Natural killer cell treated with Interleukin-12 subunit alpha and Interleukin-12 subunit beta and Interleukin-15 and Interleukin-18, amount 100 ng/mL, for 72 hours (primary cell): ENCODE data around the gene CLTA. TPM values are rescaled to one million over a fixed set of nuclear protein-coding genes. Genes with fewer than 3 reads are reported as not detected.
A peak's percentile ranks its signal among the peaks of the same experiment; 100 is the strongest.
"Not testable (repeated sequence)": the region's sequence is repeated elsewhere in the genome, so short reads cannot be mapped to it uniquely, and the experiment has no call there.

Experiments used
- ATAC-seq, 2 donors: fragments of 150-1000 bp; cut with Tn5 transposase in 1 of 2; sonication (Bioruptor Pico), chemical (Tn5 transposase) in 1 of 2; 2 replicates each; pipeline ENCODE4 v1.10.0; 2021
- DNase-seq: peaks from one replicate; pipeline ENCODE4 v3.0.0; 2022; ENCODE audit warnings: low spot score
- H3K27ac Mint-ChIP-seq, 2 donors: 1 replicate in 1 of 2; 2 replicates in 1 of 2; pipeline ENCODE4 v1.8.0; 2022; ENCODE audit warnings: mixed read lengths in 2 of 2, mild to moderate bottlenecking in 1 of 2, moderate library complexity in 1 of 2
- H3K27me3 Mint-ChIP-seq, 2 donors: 1 replicate in 1 of 2; 2 replicates in 1 of 2; pipeline ENCODE4 v1.8.0; 2022; ENCODE audit warnings: mixed read lengths in 2 of 2
- H3K36me3 Mint-ChIP-seq: one replicate; pipeline ENCODE4 v1.8.0; 2022; ENCODE audit warnings: mixed read lengths
- H3K4me1 Mint-ChIP-seq, 2 donors: 1 replicate in 1 of 2; 2 replicates in 1 of 2; pipeline ENCODE4 v1.8.0; 2022; ENCODE audit warnings: low read depth in 2 of 2, mixed read lengths in 2 of 2, mild to moderate bottlenecking in 1 of 2
- H3K4me3 Mint-ChIP-seq: one replicate; pipeline ENCODE4 v1.8.0; 2022; ENCODE audit warnings: mixed read lengths
- H3K9me3 Mint-ChIP-seq: 2 replicates; pipeline ENCODE4 v1.8.0; 2022; ENCODE audit warnings: mixed read lengths
- total RNA-seq, 2 donors: library from RNA; stranded (reverse); gene quantifications; one replicate each; pipeline ENCODE4 v1.2.3, GENCODE V29; 2022

CLTA gene
- total RNA-seq, 2 donors from 2014 or later = 133 to 178 TPM

DNA sequence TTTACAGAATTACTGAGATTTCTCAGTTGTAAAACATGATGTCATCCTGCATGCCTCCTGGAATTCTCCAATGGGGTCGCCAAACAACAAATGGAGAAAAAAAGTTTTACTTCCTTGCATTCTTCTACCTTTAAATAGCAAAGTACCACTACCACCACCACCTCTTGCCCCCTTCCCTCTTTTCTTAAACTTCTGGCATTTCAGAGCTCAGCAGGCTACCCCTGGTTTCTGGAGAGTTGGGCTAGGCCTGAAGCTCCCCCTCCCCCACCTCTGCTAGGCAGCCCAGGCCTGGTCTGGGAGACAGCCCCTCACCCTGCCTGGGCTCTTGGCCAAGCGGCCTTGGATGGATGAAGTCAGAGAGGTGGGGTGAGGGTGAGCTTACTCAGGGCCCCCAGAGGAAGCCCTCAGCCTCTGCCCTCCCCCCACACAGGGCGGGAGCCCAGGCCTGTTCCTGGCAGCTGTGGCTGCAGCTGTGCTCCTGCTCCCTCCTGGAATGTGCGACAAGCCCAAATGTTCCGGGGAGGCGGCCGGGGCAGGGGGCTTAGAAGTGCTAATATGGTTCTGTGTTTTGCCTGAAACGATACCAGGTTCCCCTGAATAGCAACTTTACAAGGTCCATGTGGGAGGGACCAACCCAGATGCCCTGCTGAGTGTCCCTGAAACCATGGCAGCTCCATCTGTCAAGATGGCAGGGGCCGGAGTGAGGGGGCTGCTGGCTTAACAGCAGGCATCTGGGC, 27.5 kb upstream of the CLTA start:
- peaks cover 13 to 15% of the 10 kb centered on the region in 2 donors for H3K4me1 Mint-ChIP-seq
- DNase-seq = no peak

GRCh38 chr9:36163786-36164170, 26.9 kb upstream of the CLTA start:
- H3K9me3 Mint-ChIP-seq = no peaks in the 10 kb centered on the region
- DNase-seq (no peak), ATAC-seq (no peak)
- H3K4me1 Mint-ChIP-seq = peaks cover 12 to 13% of the 10 kb centered on the region in 2 donors
- no peak overlapping the region for H3K4me3 Mint-ChIP-seq
- no peaks in the 10 kb centered on the region for H3K27me3 Mint-ChIP-seq
- no peaks in the 10 kb centered on the region for H3K36me3 Mint-ChIP-seq
- no peak overlapping the region for H3K27ac Mint-ChIP-seq

More for the DNA sequence above, 27.5 kb upstream of the CLTA start:
- Mint-ChIP-seq H3K4me3 (no peak overlapping the region), H3K9me3 (no peaks in the 10 kb centered on the region), H3K27me3 (no peaks in the 10 kb centered on the region), H3K36me3 (no peaks in the 10 kb centered on the region), H3K27ac (no peak overlapping the region)
- ATAC-seq = no peak

- no peaks in the 10 kb centered on the region for H3K27me3 Mint-ChIP-seq
- no peak for ATAC-seq
- no peak for DNase-seq
- no peaks in the 10 kb centered on the region for H3K36me3 Mint-ChIP-seq
- H3K27ac Mint-ChIP-seq = no peak overlapping the region
- H3K4me1 Mint-ChIP-seq = peaks cover 7 to 10% of the 10 kb centered on the region in 2 donors
- no peaks in the 10 kb centered on the region for H3K9me3 Mint-ChIP-seq
- H3K4me3 Mint-ChIP-seq = no peak overlapping the region
Observed at GRCh38 chr9:36164372-36164771, 26.3 kb upstream of the CLTA start.

DNA sequence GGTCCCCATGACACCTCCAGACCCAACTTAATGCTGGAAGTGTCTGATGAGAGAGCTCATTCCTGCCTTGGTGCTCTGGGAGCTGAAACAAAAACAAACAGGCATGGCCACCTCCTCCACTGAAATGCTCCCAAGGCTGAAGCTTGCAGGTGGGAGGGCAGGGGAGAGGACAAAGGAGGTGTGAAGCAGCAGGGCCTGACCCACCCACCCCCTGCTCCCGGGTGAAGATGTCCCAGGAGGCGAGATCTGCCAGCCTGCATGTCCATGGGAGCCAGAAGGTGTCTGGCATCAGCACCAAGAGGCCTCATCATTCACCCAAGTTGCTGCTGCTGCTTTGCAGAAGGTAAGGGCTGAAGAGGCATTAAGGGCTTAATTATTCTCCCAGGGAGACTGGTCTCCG, 25.7 kb upstream of the CLTA start:
- H3K4me1 Mint-ChIP-seq = peaks cover 6 to 9% of the 10 kb centered on the region in 2 donors
- H3K27ac Mint-ChIP-seq = no peak overlapping the region

DNA sequence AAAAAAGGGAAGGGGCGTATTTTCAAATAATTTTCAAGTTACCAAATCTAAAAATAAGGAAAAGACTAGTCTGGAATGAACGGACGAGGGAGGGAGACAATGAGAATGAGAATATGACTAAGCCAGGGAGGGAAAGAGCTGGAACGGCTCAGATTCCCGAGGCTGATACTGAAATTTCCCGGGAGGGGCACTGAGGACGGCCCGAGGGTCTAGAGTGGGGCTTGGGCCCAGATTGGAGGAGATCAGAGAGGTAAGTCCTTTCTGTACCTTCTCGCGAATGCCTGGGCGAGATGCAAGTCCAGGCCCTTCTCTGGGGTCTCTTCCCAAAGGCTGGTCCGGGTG, 24.9 kb upstream of the CLTA start:
- no peak for ATAC-seq
- peaks cover 0 to 4% of the 10 kb centered on the region in 2 donors for H3K27me3 Mint-ChIP-seq
- DNase-seq = no peak
- peak overlapping the region in 1 of 2 donors; percentile 33 for H3K27ac Mint-ChIP-seq
- peak overlapping the region; percentile 42 for H3K4me3 Mint-ChIP-seq
- H3K36me3 Mint-ChIP-seq = no peaks in the 10 kb centered on the region
- peaks cover 5 to 6% of the 10 kb centered on the region in 2 donors for H3K4me1 Mint-ChIP-seq
- H3K9me3 Mint-ChIP-seq = no peaks in the 10 kb centered on the region

More for the DNA sequence above, 25.7 kb upstream of the CLTA start:
- Mint-ChIP-seq H3K36me3 (no peaks in the 10 kb centered on the region), H3K27me3 (peaks cover 0 to 4% of the 10 kb centered on the region in 2 donors), H3K4me3 (peak overlapping the region; percentile 42), H3K9me3 (no peaks in the 10 kb centered on the region)
- ATAC-seq = no peak
- no peak for DNase-seq

DNA sequence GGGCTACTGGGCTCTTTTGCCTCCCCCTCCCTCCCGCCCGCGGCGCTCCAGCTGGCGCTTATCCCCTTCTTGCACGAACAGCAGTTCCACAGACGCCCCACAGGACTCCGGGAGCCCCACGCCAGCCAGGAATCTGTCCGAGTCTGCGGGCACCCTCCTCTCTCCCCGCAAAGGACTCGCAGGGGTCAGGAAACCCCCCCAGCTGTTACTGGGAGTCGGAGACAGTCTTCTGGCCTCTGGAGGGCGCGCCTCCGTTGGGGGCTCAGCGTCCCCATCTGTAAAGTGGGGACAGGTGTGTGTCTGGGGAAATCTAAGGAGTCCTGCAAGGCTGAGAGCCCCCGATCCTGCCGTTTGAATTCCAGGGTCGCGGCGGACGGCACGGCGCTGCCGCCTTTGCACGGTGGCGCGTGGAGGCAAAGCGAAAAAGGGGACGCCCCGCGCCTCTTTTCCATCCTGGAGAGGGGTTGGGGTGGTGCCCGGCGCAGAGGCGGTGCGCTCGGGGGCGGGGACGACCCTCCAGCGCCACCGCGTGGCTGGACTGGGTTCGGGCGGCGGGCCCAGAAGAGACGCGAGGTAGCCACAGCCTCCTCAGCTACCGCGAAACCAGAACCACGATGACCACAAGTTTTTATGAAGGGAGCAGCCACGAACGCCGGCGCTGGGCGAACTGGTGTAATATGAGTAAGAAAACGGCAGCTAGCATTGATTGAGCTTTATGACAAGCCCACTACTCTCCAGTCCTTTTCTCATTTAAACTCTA, 24.4 kb upstream of the CLTA start:
- no peak overlapping the region for H3K27ac Mint-ChIP-seq
- H3K4me1 Mint-ChIP-seq = peaks cover under 1 to 5% of the 10 kb centered on the region in 2 donors
- H3K36me3 Mint-ChIP-seq = no peaks in the 10 kb centered on the region
- ATAC-seq = peak; percentile 97 to 99
- peaks cover 0 to 4% of the 10 kb centered on the region in 2 donors for H3K27me3 Mint-ChIP-seq
- H3K4me3 Mint-ChIP-seq = peak overlapping the region; percentile 66
- no peaks in the 10 kb centered on the region for H3K9me3 Mint-ChIP-seq
- peak; percentile 89 for DNase-seq

- no peak for DNase-seq
- H3K36me3 Mint-ChIP-seq = no peaks in the 10 kb centered on the region
- H3K27me3 Mint-ChIP-seq = peaks cover 0 to 6% of the 10 kb centered on the region in 2 donors
- ATAC-seq = no peak
- no peak within 1 kb of the TSS for H3K4me3 Mint-ChIP-seq
- H3K9me3 Mint-ChIP-seq = no peaks in the 10 kb centered on the region
- H3K27ac Mint-ChIP-seq = no peak within 1 kb of the TSS
- peaks cover 0 to 5% of the 10 kb centered on the region in 2 donors for H3K4me1 Mint-ChIP-seq
Observed at GRCh38 chr9:36169166-36169565, 21.6 kb upstream of the CLTA start, which contains the start of gene CCIN. Gene CCIN (plus strand): TSS chr9:36169388. CDS start chr9:36169503, 115 bp downstream.

DNA sequence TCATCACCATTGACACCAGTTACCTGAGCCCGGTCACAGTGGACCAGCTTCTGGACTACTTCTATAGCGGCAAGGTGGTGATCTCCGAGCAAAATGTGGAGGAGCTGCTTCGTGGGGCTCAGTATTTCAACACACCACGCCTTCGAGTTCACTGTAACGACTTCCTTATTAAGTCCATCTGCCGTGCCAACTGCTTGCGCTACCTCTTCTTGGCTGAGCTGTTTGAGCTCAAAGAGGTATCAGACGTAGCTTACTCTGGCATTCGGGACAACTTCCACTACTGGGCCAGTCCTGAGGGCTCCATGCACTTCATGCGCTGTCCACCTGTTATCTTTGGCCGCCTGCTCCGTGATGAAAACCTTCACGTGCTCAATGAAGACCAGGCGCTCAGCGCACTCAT, 21.0 kb upstream of the CLTA start:
- Mint-ChIP-seq H3K27me3 (peaks cover 0 to 6% of the 10 kb centered on the region in 2 donors), H3K36me3 (no peaks in the 10 kb centered on the region), H3K4me1 (peaks cover 0 to 5% of the 10 kb centered on the region in 2 donors), H3K4me3 (no peak overlapping the region), H3K9me3 (no peaks in the 10 kb centered on the region), H3K27ac (no peak overlapping the region)
- ATAC-seq (no peak), DNase-seq (no peak)

- no peak overlapping the region for H3K27ac Mint-ChIP-seq
- H3K9me3 Mint-ChIP-seq = no peaks in the 10 kb centered on the region
- H3K4me3 Mint-ChIP-seq = no peak overlapping the region
Observed at GRCh38 chr9:36170531-36170930, 20.2 kb upstream of the CLTA start.

DNA sequence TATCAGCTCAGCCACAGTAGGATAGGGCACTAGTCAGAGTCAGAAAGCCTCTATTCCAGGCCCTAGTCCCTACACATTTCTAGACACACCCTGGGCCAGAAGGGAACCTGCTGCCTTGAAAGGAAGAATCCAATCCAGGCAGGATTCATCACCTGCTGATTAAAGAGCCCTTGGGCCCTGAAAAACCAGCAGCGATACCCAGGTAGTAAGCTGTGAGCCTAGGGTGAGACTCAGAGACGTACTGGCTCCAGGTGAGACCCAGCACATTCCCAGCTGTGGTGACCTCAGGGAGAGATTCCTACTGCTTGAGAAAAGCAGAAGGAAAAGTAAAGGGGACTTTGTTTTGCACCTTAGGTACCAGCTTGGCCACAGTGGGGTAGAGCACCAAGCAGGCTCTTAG, 16.9 kb upstream of the CLTA start:
- DNase-seq (no peak), ATAC-seq (no peak)
- Mint-ChIP-seq H3K9me3 (no peaks in the 10 kb centered on the region), H3K27me3 (peaks cover 5 to 6% of the 10 kb centered on the region in 2 donors), H3K4me1 (no peaks in the 10 kb centered on the region), H3K27ac (no peak overlapping the region), H3K36me3 (no peaks in the 10 kb centered on the region), H3K4me3 (no peak overlapping the region)

More at GRCh38 chr9:36170531-36170930, 20.2 kb upstream of the CLTA start:
- Mint-ChIP-seq H3K4me1 (peaks cover 0 to 5% of the 10 kb centered on the region in 2 donors), H3K36me3 (no peaks in the 10 kb centered on the region), H3K27me3 (peaks cover 0 to 6% of the 10 kb centered on the region in 2 donors)
- DNase-seq (no peak), ATAC-seq (no peak)

- H3K9me3 Mint-ChIP-seq = no peaks in the 10 kb centered on the region
- ATAC-seq = no peak
- H3K27me3 Mint-ChIP-seq = peaks cover 5 to 9% of the 10 kb centered on the region in 2 donors
- no peaks in the 10 kb centered on the region for H3K36me3 Mint-ChIP-seq
- no peaks in the 10 kb centered on the region for H3K4me1 Mint-ChIP-seq
- H3K4me3 Mint-ChIP-seq = no peak overlapping the region
- DNase-seq = no peak
- H3K27ac Mint-ChIP-seq = no peak overlapping the region
Observed at GRCh38 chr9:36174271-36174670, 16.4 kb upstream of the CLTA start.

GRCh38 chr9:36174731-36175130, 16.0 kb upstream of the CLTA start:
- no peak overlapping the region for H3K4me3 Mint-ChIP-seq
- H3K36me3 Mint-ChIP-seq = no peaks in the 10 kb centered on the region
- H3K9me3 Mint-ChIP-seq = no peaks in the 10 kb centered on the region
- peaks cover 5 to 8% of the 10 kb centered on the region in 2 donors for H3K27me3 Mint-ChIP-seq
- ATAC-seq (no peak), DNase-seq (no peak)
- H3K27ac Mint-ChIP-seq = no peak overlapping the region
- no peaks in the 10 kb centered on the region for H3K4me1 Mint-ChIP-seq

GRCh38 chr9:36175209-36175608, 15.5 kb upstream of the CLTA start:
- H3K36me3 Mint-ChIP-seq = not testable (repeated sequence)

DNA sequence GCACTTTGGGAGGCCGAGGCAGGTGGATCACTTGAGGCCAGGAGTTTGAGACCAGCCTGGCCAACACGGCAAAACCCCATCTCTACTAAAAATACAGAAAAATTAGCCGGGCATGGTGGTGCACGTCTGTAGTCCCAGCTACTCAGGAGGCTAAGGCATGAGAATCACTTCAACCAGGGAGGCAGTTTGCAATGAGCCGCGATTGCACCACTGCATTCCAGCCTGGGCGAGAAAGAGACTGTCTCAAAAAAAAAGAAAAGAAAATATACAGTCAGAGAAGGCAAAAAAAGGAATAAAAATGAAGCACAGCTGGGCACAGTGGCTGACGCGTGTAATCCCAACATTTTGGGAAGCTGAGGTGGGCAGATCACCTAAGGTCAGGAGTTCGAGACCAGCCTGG, 14.2 kb upstream of the CLTA start:
- H3K9me3 Mint-ChIP-seq, H3K27ac Mint-ChIP-seq, H3K27me3 Mint-ChIP-seq, DNase-seq, H3K36me3 Mint-ChIP-seq, ATAC-seq, H3K4me1 Mint-ChIP-seq, H3K4me3 Mint-ChIP-seq: not testable (repeated sequence)

More at GRCh38 chr9:36175209-36175608, 15.5 kb upstream of the CLTA start:
- not testable (repeated sequence) for H3K4me1 Mint-ChIP-seq, H3K27me3 Mint-ChIP-seq, ATAC-seq, H3K9me3 Mint-ChIP-seq, H3K4me3 Mint-ChIP-seq, DNase-seq, H3K27ac Mint-ChIP-seq
